ENCODE data around the gene RAP1A.
A peak's percentile ranks its signal among the peaks of the same experiment; 100 is the strongest.

The RAP1A gene

GRCh38 chr1:111734856-111735255, 115.3 kb downstream of the RAP1A start:
- Histone ChIP-seq H2AK5ac (ENCODE audit: low read length) (no peak overlapping the region), H2BK120ac (ENCODE audit: low read depth, low read length) (no peak overlapping the region), H4K5ac (ENCODE audit: low read length) (no peak overlapping the region), H2BK5ac (ENCODE audit: low read length) (no peak overlapping the region), H3K9ac (ENCODE audit: low read length) (no peak overlapping the region), H3K4me2 (ENCODE audit: low read length) (no peak overlapping the region), H2BK15ac (replicated peaks; ENCODE audit: low read depth) (no peak overlapping the region), H3K79me2 (ENCODE audit: control insufficient read depth, insufficient read depth, low read length) (no peaks in the 10 kb centered on the region), H3K36me3 (ENCODE audit: control insufficient read depth, insufficient read depth, low read length) (no peaks in the 10 kb centered on the region), H3K79me1 (ENCODE audit: low read length) (peaks cover 3% of the 10 kb centered on the region), H3K27me3 (ENCODE audit: insufficient read depth, low read length, poor library complexity) (no peaks in the 10 kb centered on the region), H4K8ac (ENCODE audit: low read depth, low read length) (no peak overlapping the region), H3K27ac (ENCODE audit: low read depth, low read length) (no peak overlapping the region), H3K4me3 (ENCODE audit: low read length) (no peak overlapping the region), H3K4me1 (ENCODE audit: control insufficient read depth, low read depth, low read length) (peaks cover 10% of the 10 kb centered on the region), H3K56ac (ENCODE audit: low read length) (no peak overlapping the region), H3K23ac (ENCODE audit: low read length) (no peak overlapping the region), H3K18ac (ENCODE audit: low read length) (no peak overlapping the region), H3K4ac (ENCODE audit: low read depth, low read length) (no peak overlapping the region)
- WGBS (ENCODE audit: extremely low coverage, insufficient coverage, low lambda C conversion rate) = no CpG with 5 or more reads among the region's 3 CpGs
- DNase-seq = no peak

- Histone ChIP-seq H2BK15ac (replicated peaks; ENCODE audit: low read depth) (no peak overlapping the region), H3K9ac (ENCODE audit: low read length) (no peak overlapping the region), H4K8ac (ENCODE audit: low read depth, low read length) (no peak overlapping the region), H3K56ac (ENCODE audit: low read length) (no peak overlapping the region), H2BK5ac (ENCODE audit: low read length) (no peak overlapping the region), H3K79me2 (ENCODE audit: control insufficient read depth, insufficient read depth, low read length) (no peaks in the 10 kb centered on the region), H3K18ac (ENCODE audit: low read length) (no peak overlapping the region), H3K4ac (ENCODE audit: low read depth, low read length) (no peak overlapping the region), H3K27me3 (ENCODE audit: insufficient read depth, low read length, poor library complexity) (no peaks in the 10 kb centered on the region), H2BK120ac (ENCODE audit: low read depth, low read length) (no peak overlapping the region), H2AK5ac (ENCODE audit: low read length) (no peak overlapping the region), H3K27ac (ENCODE audit: low read depth, low read length) (no peak overlapping the region), H3K23ac (ENCODE audit: low read length) (no peak overlapping the region), H3K4me1 (ENCODE audit: control insufficient read depth, low read depth, low read length) (peaks cover 10% of the 10 kb centered on the region), H3K36me3 (ENCODE audit: control insufficient read depth, insufficient read depth, low read length) (no peaks in the 10 kb centered on the region), H3K79me1 (ENCODE audit: low read length) (peaks cover 3% of the 10 kb centered on the region), H4K5ac (ENCODE audit: low read length) (no peak overlapping the region), H3K4me2 (ENCODE audit: low read length) (no peak overlapping the region), H3K4me3 (ENCODE audit: low read length) (no peak overlapping the region)
- no peak for DNase-seq
- WGBS (ENCODE audit: extremely low coverage, insufficient coverage, low lambda C conversion rate) = no CpG with 5 or more reads among the region's 4 CpGs
Observed at GRCh38 chr1:111735321-111735720, 115.7 kb downstream of the RAP1A start.

GRCh38 chr1:111735858-111736544, 116.4 kb downstream of the RAP1A start:
- WGBS (ENCODE audit: extremely low coverage, insufficient coverage, low lambda C conversion rate) = no CpG with 5 or more reads among the region's 8 CpGs
- H3K27ac ChIP-seq (ENCODE audit: low read depth, low read length) = no peak overlapping the region
- peak; percentile 56 for DNase-seq

GRCh38 chr1:111736548-111737215, 117.1 kb downstream of the RAP1A start:
- H3K27me3 ChIP-seq (ENCODE audit: insufficient read depth, low read length, poor library complexity) = no peaks in the 10 kb centered on the region
- no peak overlapping the region for H3K18ac ChIP-seq (ENCODE audit: low read length)
- no peaks in the 10 kb centered on the region for H3K36me3 ChIP-seq (ENCODE audit: control insufficient read depth, insufficient read depth, low read length)
- no peak overlapping the region for H3K23ac ChIP-seq (ENCODE audit: low read length)
- H3K79me2 ChIP-seq (ENCODE audit: control insufficient read depth, insufficient read depth, low read length) = no peaks in the 10 kb centered on the region
- H2BK5ac ChIP-seq (ENCODE audit: low read length) = no peak overlapping the region
- H3K56ac ChIP-seq (ENCODE audit: low read length) = no peak overlapping the region
- DNase-seq = no peak
- H3K27ac ChIP-seq (ENCODE audit: low read depth, low read length) = no peak overlapping the region
- no peak overlapping the region for H3K9ac ChIP-seq (ENCODE audit: low read length)
- H3K4me3 ChIP-seq (ENCODE audit: low read length) = no peak overlapping the region
- no peak overlapping the region for H3K4me2 ChIP-seq (ENCODE audit: low read length)
- no peak overlapping the region for H2AK5ac ChIP-seq (ENCODE audit: low read length)
- H3K4me1 ChIP-seq (ENCODE audit: control insufficient read depth, low read depth, low read length) = peaks cover 10% of the 10 kb centered on the region
- no peak overlapping the region for H4K8ac ChIP-seq (ENCODE audit: low read depth, low read length)
- H3K79me1 ChIP-seq (ENCODE audit: low read length) = peaks cover 3% of the 10 kb centered on the region
- H2BK15ac ChIP-seq (replicated peaks; ENCODE audit: low read depth) = no peak overlapping the region
- no peak overlapping the region for H3K4ac ChIP-seq (ENCODE audit: low read depth, low read length)
- WGBS (ENCODE audit: extremely low coverage, insufficient coverage, low lambda C conversion rate) = no CpG with 5 or more reads among the region's 4 CpGs
- H2BK120ac ChIP-seq (ENCODE audit: low read depth, low read length) = no peak overlapping the region
- H4K5ac ChIP-seq (ENCODE audit: low read length) = no peak overlapping the region

More at GRCh38 chr1:111735858-111736544, 116.4 kb downstream of the RAP1A start:
- Histone ChIP-seq H2BK5ac (ENCODE audit: low read length) (no peak overlapping the region), H3K27me3 (ENCODE audit: insufficient read depth, low read length, poor library complexity) (no peaks in the 10 kb centered on the region), H2BK120ac (ENCODE audit: low read depth, low read length) (no peak overlapping the region), H3K79me1 (ENCODE audit: low read length) (peaks cover 3% of the 10 kb centered on the region), H3K4ac (ENCODE audit: low read depth, low read length) (no peak overlapping the region), H4K5ac (ENCODE audit: low read length) (no peak overlapping the region), H2BK15ac (replicated peaks; ENCODE audit: low read depth) (no peak overlapping the region), H3K18ac (ENCODE audit: low read length) (no peak overlapping the region), H3K23ac (ENCODE audit: low read length) (peak overlapping the region; percentile 1), H4K8ac (ENCODE audit: low read depth, low read length) (no peak overlapping the region), H3K4me1 (ENCODE audit: control insufficient read depth, low read depth, low read length) (peaks cover 10% of the 10 kb centered on the region), H3K79me2 (ENCODE audit: control insufficient read depth, insufficient read depth, low read length) (no peaks in the 10 kb centered on the region), H3K9ac (ENCODE audit: low read length) (no peak overlapping the region), H3K4me3 (ENCODE audit: low read length) (no peak overlapping the region), H2AK5ac (ENCODE audit: low read length) (no peak overlapping the region), H3K4me2 (ENCODE audit: low read length) (no peak overlapping the region), H3K36me3 (ENCODE audit: control insufficient read depth, insufficient read depth, low read length) (no peaks in the 10 kb centered on the region), H3K56ac (ENCODE audit: low read length) (no peak overlapping the region)

- Histone ChIP-seq H3K27ac (ENCODE audit: low read depth, low read length) (no peak overlapping the region), H3K27me3 (ENCODE audit: insufficient read depth, low read length, poor library complexity) (no peaks in the 10 kb centered on the region), H3K23ac (ENCODE audit: low read length) (no peak overlapping the region), H3K4me3 (ENCODE audit: low read length) (no peak overlapping the region), H3K18ac (ENCODE audit: low read length) (no peak overlapping the region), H2BK5ac (ENCODE audit: low read length) (no peak overlapping the region), H3K4me2 (ENCODE audit: low read length) (peak overlapping the region; percentile 7), H3K4ac (ENCODE audit: low read depth, low read length) (no peak overlapping the region), H3K4me1 (ENCODE audit: control insufficient read depth, low read depth, low read length) (peaks cover 10% of the 10 kb centered on the region), H3K36me3 (ENCODE audit: control insufficient read depth, insufficient read depth, low read length) (no peaks in the 10 kb centered on the region), H3K9ac (ENCODE audit: low read length) (no peak overlapping the region), H4K8ac (ENCODE audit: low read depth, low read length) (no peak overlapping the region), H2AK5ac (ENCODE audit: low read length) (no peak overlapping the region), H3K79me2 (ENCODE audit: control insufficient read depth, insufficient read depth, low read length) (no peaks in the 10 kb centered on the region), H3K56ac (ENCODE audit: low read length) (no peak overlapping the region), H3K79me1 (ENCODE audit: low read length) (peaks cover 2% of the 10 kb centered on the region), H4K5ac (ENCODE audit: low read length) (no peak overlapping the region), H2BK120ac (ENCODE audit: low read depth, low read length) (no peak overlapping the region), H2BK15ac (replicated peaks; ENCODE audit: low read depth) (no peak overlapping the region)
- no CpG with 5 or more reads among the region's 8 CpGs for WGBS (ENCODE audit: extremely low coverage, insufficient coverage, low lambda C conversion rate)
- DNase-seq = peak; percentile 30
Observed at GRCh38 chr1:111737216-111738132, 117.9 kb downstream of the RAP1A start.

All from mesendoderm (in vitro differentiated cells).